ENCODE measurements around the gene ANKRD11.
"Not testable (repeated sequence)": the region's sequence is repeated elsewhere in the genome, so short reads cannot be mapped to it uniquely, and the experiment has no call there.

ANKRD11 gene

DNA sequence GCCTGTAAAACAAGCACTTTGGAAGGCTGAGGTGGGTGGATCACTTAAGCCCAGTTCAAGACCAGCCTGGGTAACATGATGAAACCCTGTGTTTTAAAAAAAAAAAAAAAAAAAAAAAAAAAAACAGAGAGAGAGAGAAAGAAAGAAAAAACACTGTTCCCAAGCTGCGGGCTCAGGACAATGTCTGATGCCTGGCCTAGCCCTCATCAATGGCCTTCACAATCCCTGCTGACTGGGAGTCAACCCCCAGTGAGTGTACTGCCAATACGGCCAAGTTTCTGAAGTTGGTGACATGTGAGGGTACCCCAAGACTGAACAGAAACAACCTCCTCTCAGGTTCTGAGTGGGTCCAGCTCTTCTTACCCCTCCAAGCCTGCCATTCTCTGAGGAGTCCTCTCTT, 156.3 kb downstream of the ANKRD11 start:
- DNase-seq (ENCODE audit: low read depth) = no peak
- no peak for TF ChIP-seq CTCF (IDR thresholded peaks at IDR 0.05; ENCODE audit: low read length, missing control alignments)
- no peak overlapping the region for H3K4me3 ChIP-seq (replicated peaks; ENCODE audit: low read depth, low read length)

DNA sequence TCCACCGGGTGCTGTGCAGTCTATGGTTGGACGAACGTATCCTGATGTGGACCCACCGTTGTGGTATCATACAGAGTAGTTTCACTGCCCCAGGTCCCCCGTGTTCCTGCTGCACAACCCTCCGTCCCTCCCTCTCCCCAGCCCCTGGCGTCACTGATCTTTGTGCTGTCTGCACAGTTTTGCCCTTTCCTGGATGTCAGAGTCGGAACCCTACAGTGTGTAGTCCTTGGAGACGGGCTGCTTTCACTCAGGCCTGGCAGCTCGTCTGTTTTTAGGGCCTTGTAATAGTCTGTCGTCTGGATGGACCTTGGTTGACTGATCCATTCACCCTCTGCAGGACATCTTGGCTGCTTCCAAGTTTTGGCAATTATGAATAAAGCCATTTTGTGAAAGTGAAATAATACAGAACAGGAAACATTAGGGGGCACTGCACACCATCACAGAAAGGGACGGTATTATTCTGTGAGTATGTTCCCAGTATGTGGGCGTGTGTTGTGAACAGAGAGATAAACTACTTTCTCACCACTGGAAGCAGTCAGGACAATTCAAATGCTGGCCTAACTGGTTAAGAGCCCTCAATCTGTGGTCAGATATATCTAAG, 156.9 kb downstream of the ANKRD11 start:
- DNase-seq (ENCODE audit: low read depth) = peak; percentile 94
- peak; percentile 63 for TF ChIP-seq CTCF (IDR thresholded peaks at IDR 0.05; ENCODE audit: low read length, missing control alignments)
- not testable (repeated sequence) for H3K4me3 ChIP-seq (replicated peaks; ENCODE audit: low read depth, low read length)

DNA sequence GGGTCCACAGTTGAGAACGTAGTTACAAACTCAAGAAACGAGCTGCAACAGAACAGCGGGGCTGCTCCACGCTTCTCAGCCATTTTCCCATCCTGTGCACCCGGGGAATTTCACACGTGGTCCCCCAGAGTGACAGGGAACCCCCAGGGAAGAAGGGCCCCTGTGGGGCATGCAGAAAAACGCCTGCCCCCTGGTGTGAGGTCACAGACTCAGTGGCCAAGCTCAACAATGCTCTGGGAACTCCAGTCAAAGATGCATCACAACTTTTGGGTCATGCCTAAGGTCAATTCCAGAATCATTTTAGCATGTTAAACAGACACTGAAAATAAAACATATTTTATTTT, 157.5 kb downstream of the ANKRD11 start:
- H3K4me3 ChIP-seq (replicated peaks; ENCODE audit: low read depth, low read length) = no peak overlapping the region
- DNase-seq (ENCODE audit: low read depth) = no peak
- TF ChIP-seq CTCF (IDR thresholded peaks at IDR 0.05; ENCODE audit: low read length, missing control alignments) = peak; percentile 1

DNA sequence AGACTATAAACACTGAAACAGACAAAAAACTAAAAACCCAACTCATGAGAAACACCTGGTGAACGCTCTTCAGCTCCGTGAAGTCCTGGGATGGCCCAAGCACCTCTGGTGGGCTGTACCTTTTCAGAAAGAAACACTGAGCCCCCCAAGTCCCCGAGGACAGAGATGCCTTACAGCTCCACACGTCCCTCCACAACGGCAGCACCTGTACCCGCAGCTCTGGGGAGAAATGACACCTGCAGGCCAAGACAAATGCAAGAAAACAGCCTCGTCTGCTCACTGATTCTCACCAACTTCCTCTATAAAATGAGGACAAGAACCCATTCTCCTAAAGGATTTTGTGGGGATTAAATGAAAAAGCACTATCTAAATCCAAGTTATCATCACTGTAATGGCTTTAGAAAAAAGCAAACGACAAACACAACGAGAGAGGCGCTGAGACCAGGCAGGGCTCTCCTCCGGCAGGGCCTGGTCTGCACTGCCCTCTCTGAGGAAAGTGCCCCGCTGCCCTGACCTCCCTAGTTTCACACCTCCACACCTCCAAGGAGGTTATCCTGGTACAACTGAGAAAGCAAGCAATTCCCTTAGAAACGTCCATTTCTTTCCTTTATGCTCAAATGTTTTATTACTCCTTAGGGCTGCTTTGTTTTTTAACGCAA, 158.0 kb downstream of the ANKRD11 start:
- no peak overlapping the region for H3K4me3 ChIP-seq (replicated peaks; ENCODE audit: low read depth, low read length)
- no peak for TF ChIP-seq CTCF (IDR thresholded peaks at IDR 0.05; ENCODE audit: low read length, missing control alignments)
- no peak for DNase-seq (ENCODE audit: low read depth)

- no peak for DNase-seq (ENCODE audit: low read depth)
- no peak for TF ChIP-seq CTCF (IDR thresholded peaks at IDR 0.05; ENCODE audit: low read length, missing control alignments)
- H3K4me3 ChIP-seq (replicated peaks; ENCODE audit: low read depth, low read length) = no peak overlapping the region
Measured at GRCh38 chr16:89331371-89332109, 158.8 kb downstream of the ANKRD11 start.

DNA sequence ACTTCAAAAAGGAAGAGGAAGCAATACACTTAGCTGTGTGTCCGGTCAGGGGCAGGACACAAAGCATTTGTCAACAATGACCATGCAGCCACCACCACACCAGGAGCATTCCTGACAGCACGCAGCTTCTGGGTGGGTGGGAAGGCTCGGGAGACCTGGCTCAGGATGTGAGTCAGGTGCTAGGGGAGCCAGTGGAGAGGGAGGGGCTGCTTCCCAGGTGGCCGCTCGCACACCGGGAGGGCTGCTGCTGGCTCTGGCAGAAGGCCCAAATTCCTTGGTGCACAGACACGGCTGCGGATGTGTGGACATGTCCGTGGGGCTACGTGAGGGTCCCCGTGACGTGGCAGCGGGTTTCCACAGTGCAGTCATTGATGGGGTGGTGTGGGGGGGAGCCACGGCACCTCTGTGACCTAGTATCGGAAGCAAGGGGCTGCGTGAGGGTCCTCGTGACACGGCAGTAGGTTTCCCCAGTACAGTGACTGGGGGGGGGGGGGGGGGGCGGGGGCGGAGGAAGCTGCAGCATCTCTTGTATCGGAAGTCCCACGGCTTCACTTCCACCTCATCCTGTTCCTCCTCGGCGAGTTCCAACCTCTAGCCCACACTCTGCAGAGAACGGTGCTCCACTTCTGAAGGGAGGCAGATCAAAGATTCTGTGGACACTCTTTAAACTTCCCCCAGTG, 160.0 kb downstream of the ANKRD11 start:
- H3K4me3 ChIP-seq (replicated peaks; ENCODE audit: low read depth, low read length) = no peak overlapping the region
- TF ChIP-seq CTCF (IDR thresholded peaks at IDR 0.05; ENCODE audit: low read length, missing control alignments) = no peak
- DNase-seq (ENCODE audit: low read depth) = peak; percentile 34

DNA sequence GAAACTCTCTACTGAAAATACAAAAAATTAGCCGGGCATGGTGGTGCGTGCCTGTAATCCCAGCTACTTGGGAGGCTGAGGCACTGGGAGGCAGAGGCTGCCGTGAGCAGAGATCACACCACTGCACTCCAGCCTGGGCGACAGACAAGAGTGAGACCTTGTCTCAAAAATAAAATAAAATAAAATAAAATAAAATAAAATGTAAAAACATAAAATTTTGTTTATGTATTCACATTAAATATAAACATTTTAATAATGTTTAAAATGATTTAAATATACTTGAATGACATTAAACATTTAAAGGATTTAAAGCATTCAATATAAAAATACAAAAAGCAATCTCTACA, 160.6 kb downstream of the ANKRD11 start:
- not testable (repeated sequence) for DNase-seq (ENCODE audit: low read depth); H3K4me3 ChIP-seq (replicated peaks; ENCODE audit: low read depth, low read length)

GRCh38 chr16:89328412-89329400, 161.7 kb downstream of the ANKRD11 start:
- DNase-seq (ENCODE audit: low read depth); H3K4me3 ChIP-seq (replicated peaks; ENCODE audit: low read depth, low read length): not testable (repeated sequence)

Data from fibroblast of pulmonary artery (primary cell).